ENCODE data around the gene COPE.

Gene COPE

DNA sequence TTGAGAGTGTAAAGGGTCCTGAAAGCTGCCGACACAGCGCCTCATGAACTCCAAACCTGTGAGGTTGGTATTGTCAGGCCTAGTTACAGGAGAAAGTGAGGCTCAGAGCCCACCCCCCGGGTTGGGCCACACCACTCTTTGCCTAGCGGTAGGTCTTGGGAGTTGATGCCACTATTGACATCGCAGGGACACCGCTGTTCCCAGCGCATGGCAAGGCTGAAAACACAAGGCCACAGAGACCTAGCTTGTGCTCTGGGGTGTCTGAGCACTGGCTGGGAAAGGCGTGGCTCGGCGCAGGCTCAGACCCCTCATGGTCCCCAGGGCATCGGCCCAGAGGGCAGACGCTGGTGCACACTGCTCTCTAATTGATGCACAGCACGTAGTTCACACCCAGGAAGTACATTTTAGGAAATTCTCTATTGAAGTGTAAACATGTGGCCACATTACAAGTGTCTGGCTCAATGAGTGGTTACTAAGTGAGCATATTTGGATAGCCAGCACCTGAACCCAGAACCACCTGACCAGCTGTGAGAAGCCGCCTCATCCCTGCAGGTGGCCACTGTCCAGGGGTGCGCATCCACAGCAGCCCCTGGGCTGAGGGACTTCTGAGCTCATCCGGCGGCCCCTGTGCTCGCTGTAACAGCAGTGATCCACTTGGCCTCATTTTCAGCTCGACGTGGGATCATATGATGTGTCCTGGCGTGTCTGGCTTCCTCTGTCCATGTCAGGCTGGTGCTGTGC lies 60.1 kb downstream of the COPE start:
- DNase-seq (ENCODE audit: insufficient read length, low spot score) (no peak), FAIRE-seq (no peak)
- TF ChIP-seq, protein P1, sequence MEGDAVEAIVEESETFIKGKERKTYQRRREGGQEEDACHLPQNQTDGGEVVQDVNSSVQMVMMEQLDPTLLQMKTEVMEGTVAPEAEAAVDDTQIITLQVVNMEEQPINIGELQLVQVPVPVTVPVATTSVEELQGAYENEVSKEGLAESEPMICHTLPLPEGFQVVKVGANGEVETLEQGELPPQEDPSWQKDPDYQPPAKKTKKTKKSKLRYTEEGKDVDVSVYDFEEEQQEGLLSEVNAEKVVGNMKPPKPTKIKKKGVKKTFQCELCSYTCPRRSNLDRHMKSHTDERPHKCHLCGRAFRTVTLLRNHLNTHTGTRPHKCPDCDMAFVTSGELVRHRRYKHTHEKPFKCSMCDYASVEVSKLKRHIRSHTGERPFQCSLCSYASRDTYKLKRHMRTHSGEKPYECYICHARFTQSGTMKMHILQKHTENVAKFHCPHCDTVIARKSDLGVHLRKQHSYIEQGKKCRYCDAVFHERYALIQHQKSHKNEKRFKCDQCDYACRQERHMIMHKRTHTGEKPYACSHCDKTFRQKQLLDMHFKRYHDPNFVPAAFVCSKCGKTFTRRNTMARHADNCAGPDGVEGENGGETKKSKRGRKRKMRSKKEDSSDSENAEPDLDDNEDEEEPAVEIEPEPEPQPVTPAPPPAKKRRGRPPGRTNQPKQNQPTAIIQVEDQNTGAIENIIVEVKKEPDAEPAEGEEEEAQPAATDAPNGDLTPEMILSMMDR (IDR thresholded peaks at IDR 0.05; ENCODE audit: insufficient read depth, missing control alignments) = no peak

DNA sequence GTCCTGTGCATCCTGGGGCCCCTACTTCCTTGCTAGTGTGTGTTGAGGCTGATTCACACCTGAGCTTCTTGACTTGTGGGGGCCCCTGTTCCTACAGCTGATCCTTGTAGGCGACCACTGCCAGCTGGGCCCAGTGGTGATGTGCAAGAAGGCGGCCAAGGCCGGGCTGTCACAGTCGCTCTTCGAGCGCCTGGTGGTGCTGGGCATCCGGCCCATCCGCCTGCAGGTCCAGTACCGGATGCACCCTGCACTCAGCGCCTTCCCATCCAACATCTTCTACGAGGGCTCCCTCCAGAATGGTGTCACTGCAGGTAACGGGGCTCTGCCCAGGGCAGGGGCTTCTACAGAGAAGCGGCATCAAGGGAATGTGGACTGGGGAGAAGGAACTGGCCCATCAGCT lies 62.0 kb downstream of the COPE start:
- no peak for FAIRE-seq
- DNase-seq (ENCODE audit: insufficient read length, low spot score) = no peak
- TF ChIP-seq, protein P1 (IDR thresholded peaks at IDR 0.05; ENCODE audit: insufficient read depth, missing control alignments) = no peak

DNA sequence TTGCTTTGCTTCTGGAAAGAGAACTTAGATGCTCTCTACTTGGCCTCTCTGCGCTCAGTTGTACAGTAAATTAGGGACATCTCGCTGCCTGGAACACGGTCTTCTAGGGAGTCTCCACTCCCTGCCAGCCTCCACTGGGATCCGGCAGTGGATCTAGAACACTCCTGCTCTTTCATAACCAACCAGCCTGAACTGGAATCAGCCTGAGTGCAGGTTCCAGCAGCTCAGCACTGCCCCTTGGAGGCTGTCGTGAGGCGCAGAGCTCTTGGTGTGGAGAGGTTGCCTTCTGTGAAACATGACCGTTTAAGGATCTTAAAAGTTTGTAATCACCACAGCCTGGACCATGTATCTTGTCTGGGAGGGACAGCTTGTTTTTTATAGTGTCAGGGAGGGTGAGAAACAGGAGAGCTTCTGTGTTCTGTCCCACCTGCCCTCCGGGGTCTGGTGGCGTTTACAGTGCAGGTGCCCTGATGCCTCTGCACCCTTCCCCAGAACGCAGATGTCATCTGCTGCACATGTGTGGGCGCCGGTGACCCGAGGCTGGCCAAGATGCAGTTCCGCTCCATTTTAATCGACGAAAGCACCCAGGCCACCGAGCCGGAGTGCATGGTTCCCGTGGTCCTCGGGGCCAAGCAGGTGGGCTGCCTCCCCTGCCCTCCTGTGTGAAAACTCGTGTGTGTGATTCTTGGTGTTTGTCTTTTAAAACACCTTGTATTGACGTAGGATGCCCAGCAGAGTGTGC lies 62.6 kb downstream of the COPE start:
- DNase-seq (ENCODE audit: insufficient read length, low spot score) (no peak), FAIRE-seq (no peak)
- TF ChIP-seq, protein P1 (IDR thresholded peaks at IDR 0.05; ENCODE audit: insufficient read depth, missing control alignments) = peak; percentile 14

- DNase-seq (ENCODE audit: insufficient read length, low spot score) = no peak
- TF ChIP-seq, protein P1 (IDR thresholded peaks at IDR 0.05; ENCODE audit: insufficient read depth, missing control alignments) = no peak
- FAIRE-seq = no peak
Measured at GRCh38 chr19:18855647-18856384, 63.4 kb downstream of the COPE start.

DNA sequence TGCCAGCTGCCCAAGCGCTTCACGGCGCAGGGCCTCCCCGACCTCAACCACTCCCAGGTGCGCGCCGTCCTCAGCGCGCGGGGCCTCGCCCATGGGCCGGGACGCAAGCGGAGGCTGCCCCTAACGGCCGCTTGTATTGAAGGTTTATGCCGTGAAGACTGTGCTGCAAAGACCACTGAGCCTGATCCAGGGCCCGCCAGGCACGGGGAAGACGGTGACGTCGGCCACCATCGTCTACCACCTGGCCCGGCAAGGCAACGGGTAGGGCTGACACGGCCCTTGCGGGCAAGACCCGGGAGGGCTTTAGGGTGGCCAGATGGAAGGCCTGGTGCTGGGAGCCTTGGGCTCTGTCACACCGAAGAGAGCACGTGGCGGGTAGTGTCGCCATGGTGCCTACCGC lies 64.2 kb downstream of the COPE start:
- FAIRE-seq = no peak
- no peak for DNase-seq (ENCODE audit: insufficient read length, low spot score)
- TF ChIP-seq, protein P1 (IDR thresholded peaks at IDR 0.05; ENCODE audit: insufficient read depth, missing control alignments) = no peak

- FAIRE-seq (no peak), DNase-seq (ENCODE audit: insufficient read length, low spot score) (no peak)
- TF ChIP-seq, protein P1 (IDR thresholded peaks at IDR 0.05; ENCODE audit: insufficient read depth, missing control alignments) = no peak
Measured at GRCh38 chr19:18853755-18854427, 65.3 kb downstream of the COPE start.
